T-helper 9 cell (primary cell): ENCODE measurements around the gene C5orf58.

ENCODE experiments used
- DNase-seq: peaks from one replicate; pipeline ENCODE4 v3.0.0-alpha.2; 2020

Gene C5orf58

DNA sequence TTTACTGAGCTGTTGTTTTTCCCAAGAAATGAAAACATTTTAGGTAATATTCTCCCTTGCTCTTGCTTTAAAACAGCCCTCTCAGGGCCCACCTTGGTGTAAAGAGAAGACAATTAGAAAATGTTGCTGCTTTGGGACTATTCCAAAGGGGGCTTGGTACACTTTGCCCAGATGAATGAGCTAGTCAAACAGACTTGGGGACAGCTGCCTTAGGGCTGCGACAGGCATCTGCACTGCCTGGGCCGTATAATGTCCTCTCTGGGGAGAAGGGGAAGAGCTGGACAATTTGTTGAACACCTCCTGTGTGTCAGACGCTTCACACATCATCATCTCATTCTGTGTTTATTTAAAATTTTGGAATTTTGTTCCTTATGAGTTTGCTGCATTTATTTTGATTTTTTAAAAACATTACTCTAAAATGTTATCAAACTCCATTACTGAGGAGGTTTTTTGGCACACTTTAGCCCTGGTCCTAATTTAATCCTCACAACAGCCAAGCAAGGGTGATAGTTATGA lies 28.8 kb downstream of the C5orf58 start:
- DNase-seq: no peak

DNA sequence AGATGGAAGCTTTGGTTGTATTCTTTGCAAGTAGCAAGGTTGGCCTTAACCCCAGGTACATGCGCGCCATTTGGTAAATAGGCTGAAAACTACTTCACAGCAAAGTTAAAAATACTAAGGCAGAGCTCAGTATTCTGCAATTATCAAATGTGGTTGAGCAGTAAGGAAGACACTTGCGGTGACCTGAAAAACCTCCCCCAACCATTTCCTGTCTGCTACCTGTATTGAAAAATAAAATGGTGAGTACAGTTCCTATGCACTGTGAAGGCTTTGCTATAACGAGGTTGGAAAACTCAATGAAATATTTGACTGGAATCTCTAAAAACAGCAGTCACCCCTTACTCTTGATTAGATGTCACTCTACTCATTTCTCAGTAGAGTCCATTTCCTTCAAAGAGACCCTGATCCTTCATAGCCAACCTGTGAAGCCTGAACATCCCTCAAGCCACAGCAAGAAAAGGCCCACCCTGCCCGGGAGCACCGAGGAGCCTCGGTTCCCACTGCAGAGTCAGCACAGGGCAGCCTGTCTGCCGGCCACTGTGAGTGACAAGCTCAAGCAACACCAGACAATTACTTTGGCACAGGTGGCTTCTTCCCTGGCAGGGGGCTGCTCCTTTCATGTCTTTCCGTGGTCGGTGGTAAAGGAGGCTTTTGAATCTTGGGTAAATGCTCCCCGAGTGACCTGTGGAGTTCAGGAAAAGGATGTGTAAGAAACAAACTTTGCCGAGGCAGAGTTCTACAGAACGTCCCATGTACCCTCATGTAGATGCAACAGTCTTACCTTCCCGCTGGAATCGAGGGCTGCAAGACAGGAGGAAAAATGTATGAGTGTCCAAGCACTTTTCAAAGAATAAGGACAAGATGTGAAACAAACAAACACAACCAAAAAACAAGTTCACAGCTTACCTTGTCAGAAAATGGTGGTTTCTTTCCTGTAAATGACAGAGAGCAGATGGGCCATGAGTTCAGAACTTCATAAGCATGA lies 29.6 kb downstream of the C5orf58 start:
- DNase-seq: peak; percentile 42

DNA sequence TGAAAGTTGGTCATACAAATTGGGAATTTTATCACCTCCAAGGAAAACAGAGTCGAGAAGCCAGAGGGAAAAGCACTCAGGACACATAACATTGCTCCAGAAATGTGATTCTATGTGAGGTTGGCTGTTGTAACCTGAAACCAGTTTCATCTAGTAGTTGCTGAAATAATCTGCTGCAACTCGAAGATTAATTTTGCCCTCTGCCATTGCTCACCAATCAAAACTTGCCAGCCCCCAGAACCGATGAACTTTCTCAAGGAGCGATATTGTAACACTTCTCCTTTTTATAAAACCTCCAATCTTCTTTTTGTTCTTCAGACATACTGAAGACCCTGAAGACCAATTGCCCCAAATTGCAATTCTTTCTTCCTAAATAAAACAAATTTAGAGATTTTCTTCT lies 31.1 kb downstream of the C5orf58 start:
- DNase-seq: no peak

DNA sequence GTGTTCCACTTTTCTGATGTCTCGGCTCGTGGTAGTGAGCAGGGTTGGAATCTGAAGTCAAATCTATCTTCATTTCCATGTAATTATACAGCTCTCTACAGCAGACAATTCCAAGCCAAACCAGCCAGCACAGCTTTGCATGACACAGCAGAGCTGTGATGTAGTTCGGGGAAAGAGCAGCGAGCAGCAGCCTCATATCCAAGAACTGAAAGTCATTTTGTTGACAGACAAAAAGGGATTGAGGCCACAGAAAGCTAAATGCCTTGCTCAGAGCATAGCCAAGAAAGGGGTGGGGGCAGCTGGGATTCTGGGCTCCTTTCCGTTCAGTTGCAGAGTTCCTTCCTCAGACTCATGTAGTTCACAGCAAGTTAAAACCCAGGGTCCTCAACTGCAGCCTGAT lies 32.7 kb downstream of the C5orf58 start:
- no peak for DNase-seq

DNA sequence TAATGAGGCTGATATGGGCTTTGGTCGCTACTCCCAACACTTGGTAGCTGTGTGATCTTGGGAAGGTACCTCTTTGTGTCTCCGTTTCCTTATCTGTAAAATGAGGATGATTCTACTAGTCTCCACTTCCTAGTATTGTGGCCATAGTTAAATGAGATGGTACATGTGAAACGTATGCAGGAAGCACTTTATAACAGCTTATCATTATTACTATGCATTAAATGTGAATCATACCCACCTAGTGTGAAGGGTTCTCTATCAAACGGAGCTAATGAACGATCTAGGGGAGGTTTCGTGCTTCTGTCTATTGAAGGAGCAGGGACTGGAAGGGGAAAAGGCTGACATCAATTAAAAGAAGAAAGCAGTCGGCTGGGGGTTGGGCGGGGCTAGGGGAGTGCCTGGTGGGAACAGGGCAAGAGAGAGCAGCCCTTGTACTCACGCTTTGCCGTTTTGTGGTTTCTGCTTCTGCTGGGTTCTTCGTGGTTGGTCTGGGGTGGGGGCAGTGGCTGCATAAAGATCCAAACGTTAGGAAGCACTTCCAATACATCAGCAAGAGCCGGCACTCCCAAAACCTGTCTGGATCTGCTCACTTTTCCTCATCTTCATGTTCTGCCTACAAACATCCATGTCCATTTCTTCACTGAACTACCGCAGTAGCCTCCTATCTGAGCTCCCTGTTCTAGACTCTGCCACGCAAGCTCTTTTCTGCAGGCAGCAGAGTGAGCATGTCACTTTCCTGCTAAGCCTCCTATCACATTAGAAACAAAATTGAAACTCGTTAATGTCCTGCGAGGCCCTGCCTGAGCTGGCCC lies 34.0 kb downstream of the C5orf58 start:
- DNase-seq: peak; percentile 54

DNA sequence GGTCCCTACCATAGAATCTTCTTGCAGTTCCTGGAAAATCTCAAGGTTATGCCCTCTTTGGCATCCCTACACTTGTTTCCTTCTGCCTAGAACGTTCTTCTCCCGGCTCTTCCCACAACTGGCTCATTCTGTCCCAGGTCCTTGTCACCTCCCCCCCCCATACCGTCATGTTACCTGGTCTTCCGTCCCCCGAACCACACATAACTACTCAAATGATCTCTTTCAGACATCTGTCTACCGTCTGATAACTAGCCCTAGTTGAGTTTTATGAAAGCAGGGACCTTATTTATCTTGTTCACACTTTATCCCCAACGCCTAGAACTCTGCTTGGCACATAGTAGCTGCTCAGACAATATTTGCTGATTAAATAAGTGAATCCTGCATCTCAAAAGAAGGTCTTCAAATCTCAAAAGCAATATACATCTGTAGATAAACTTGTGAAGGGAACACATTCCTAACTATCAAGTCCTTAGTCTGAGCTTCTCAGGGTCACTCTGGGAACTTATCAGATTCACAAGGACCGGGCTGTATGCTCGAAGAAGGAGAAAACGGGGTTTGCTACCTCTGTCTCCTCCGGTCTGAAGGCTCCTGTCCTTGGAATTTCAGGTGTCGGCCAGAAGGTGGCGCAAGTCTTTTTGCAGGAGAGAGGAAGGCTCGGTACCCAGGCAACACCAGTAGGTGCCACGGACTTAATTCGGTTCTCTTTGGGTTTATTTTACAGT lies 34.8 kb downstream of the C5orf58 start:
- DNase-seq: peak; percentile 81

DNA sequence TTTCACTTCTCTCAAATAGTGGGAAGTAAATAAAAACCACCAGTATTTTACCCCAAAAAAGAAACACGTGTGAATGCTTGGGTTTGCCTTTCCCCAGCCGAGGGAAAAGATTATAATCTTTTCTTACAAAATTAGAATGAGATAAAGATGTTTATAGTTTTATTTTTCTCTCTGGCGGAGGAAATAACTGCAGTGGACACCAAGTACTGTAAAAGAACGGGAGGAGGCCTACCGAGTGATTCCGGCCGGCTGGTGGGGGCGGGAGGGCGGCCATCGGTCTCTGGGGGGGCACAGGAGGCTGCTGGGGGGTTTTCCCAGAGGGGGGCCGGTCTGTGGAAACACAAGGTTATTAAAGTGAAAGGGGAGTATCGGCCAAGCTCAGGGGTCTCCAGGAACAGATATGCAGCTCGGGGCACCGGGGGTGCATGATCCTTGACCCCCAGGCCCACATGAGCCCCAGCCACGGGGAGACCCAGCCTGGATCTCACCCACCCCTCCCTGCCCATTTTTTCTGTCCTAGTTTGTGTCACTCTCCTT lies 35.4 kb downstream of the C5orf58 start:
- DNase-seq: no peak

DNA sequence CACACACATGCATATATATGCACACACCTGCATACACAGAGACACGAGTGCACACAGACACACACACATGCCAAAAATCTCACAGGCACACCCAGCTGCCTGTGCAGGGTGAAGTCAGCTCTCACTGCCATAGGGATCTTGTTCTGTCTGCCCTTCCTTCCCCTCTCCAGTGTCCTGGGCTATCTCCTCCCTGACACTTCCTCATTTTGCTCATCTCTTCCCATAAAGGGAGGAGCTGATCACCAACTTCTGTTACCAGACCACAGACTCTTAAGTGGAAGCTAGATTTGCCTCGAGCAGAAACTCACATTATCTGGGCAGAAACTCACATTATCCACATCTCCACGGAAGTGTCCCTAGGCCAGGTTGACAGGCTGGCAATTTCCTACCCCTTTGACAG lies 36.1 kb downstream of the C5orf58 start:
- DNase-seq: no peak

DNA sequence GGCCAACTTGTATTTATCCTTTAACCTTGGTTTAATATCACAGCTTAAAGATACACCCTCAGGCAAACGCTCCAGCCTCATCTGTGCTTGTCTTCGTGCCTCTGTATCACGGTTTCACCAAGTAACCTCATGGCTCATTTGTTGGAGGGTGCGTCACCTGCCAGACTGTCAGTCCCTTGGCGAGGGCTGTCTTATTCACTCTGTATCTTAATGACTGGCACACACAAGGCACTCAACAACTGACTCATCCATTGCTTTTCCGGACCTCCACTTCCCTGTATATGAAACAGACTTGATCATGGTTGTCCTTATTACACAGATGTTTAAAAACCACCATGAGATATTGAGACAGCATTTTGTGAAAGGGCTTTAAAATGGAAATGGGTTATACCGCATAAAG lies 36.8 kb downstream of the C5orf58 start:
- DNase-seq: no peak

DNA sequence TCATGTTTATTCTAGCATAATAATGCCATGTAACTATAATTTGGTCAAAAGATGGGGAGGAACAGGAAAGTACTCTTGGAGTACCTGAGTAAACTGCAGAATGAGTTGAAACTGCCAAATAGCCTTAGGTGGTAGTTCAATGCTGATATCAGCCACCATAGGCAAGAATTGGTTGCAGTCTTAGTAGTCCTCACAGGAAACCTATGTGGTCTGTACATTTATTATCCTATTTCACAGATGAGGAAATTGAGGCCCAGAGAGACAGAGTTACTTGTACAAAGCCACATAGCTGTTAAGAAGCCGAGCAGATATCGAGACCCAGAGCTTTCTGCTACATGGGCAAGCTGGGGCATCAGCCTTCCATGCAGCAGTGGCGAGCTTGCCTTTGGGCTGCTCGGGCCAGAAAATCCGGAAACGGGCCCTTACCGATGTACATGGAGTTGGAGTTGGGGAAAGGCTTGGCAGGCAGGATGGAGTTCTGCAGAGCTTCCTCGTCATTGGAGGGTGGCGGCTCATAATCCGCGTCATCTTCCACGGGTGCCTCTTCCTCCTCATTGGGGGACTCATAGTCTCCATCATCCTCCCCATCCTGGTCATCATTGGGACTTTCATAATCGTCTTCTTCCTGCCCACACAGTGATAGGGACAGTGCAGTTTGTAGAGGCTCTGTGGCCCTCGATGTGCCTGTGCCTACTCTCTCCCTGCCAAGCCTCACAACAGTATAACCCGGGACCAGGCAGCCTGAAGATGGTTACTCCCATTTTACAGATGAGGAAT lies 37.7 kb downstream of the C5orf58 start:
- DNase-seq: no peak

DNA sequence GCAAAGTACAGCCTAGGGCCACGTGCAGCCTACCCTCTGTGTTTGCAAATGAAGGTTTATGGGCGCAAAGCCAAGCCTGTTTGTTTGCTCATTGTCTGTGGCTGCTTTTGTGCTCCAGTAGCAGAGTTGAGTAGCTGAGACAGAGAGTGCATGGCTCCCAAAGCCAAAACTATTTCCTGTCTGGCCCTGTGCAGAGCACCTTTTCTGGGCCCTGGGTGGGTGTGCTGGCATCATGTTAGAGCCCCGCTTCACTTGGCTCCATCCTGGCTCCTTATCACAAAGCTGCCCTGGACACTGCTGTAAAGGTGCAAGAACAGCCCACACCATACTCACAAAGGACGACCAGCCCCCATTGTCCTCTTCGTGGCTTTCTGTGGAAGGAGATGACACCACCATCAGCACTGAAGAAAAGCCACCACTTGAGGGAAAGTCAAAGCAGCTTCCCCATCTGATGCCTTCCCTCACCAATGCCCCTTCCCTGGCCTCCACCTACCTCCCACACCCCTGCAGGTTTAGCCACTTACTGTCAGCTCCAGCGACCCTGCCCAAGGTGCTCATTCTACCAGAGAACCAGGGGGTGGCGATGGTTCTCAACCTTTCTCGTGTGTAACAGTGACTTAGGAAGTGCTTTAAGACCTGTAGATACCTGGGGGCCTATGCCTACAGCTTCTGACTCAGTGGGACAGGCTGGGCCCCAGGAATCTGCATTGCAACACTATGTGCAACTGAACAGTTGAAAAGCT lies 41.4 kb downstream of the C5orf58 start:
- peak; percentile 43 for DNase-seq

DNA sequence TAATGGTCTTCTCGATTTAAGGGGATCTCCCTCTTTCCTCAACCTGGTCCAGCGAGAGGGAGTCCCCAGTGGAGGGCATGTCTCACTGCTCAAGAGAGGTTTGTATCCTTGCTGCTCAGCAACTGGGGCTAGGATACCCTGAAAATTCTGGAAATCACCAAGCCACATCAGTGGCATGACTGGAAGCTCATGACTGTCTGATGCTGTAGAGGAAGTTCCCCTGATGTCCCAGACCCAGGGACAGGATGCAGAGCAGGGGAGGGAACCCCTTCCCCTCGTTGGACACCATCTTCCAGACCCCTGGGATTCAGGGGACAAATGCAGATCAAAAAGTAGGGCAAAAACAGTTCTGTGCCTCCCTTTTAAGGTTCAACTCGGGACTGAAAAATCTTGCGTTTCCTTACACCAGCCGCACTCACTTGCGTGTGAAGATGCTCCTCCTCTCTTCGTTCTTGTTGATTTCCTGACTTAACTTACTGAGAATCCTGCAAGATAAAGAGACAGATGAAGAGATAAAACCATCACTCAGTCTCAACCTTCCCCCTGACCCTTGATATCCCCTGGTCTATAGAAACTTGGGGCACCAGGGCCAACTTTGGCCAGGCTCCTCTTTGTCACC lies 42.7 kb downstream of the C5orf58 start:
- peak; percentile 53 for DNase-seq

DNA sequence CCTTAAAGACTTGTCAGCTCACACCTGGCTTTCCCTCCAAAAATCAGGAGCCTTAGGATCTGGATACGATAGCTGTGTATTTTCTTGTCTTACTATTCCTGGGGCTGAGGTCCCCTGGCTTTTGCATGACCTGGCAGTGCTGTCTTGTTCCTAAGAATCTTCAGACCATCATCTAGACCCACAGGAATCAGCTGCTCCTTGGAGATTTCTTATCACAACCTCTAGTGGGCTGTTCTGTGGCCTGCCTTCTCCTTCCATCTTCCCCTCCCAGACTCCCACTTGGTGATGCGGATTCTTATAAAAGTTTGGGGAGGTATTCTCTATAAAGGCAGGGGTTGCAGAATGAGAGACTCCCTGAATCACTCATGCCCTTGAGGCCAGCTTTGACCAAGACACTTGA lies 43.4 kb downstream of the C5orf58 start:
- DNase-seq: no peak

DNA sequence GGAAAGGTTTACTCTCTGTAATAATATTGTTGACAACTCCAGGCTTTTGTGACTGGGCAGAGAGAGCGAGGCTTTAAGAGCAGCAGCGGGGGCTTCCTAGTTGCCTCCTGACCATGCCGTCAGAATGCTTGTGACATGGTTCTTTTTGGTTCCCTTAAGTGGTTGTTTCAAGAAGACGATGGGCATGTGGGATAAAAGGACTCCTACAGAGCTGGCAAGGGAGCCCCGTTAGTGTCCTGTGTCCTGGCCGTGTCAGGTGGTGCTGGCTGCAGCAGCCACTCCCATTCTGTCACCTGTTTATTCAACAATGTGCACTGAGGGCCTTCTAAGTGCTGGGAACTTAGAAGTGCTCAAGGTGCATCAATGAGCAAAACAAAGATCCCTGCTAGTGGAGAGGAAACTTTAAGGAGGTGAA lies 45.1 kb downstream of the C5orf58 start:
- DNase-seq: no peak

DNA sequence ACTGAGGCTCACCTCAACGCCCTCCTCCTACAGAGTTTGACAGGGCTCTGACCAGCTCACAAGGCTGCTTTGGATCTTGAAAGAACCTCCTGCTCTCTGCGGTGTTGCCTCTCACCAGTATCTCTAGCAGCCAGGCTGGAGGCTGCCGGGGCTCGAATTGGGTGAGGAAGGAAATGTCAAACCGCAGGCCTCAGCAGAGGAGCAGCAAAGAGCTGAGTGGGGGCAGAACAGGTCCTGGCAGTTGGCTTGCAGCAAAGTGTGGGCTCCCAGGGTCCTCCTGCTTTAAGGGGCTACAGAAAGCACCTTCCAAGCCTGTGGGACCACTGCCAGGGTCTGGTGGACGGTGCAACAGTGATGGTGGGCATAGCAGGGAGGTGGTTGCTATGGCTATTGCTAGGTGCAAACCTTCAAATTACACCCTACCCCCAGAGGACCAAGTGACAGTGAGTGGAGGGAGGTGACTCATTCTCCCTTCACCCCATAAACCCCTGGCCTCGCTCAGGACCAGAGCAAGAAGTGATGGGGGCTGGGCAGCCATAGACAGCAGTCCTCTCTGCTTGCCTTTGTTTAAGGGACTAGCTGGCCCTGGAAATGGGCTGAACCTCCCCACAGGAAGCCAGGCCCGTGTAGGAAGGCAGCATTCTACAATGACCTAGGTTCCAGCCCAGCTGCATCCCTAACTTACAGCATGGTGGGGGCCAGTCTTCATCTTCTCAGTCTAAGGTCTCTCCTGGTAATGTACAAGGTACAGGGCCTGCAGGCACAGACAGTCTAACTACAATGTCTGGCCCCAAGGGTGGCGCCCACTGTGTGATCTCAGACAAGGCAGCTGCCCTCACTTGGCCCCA lies 46.0 kb downstream of the C5orf58 start:
- DNase-seq: peak; percentile 73

DNA sequence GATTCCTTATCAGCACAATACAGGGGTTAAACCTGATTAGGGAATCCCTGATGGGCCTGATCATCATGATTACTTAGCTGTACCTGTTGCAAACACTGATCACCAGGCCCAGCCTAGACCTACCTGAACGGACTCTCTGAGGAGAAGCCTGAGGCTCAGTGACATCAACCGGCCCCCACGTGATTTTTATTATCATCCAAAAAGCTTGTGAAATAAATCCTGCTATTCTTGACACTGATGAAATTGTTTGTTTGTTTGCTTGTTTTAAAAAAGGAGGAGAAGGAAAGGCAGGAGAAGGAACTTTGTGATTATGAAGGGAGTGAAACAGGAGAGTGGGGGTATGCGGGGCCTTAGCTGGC lies 46.7 kb downstream of the C5orf58 start:
- no peak for DNase-seq

DNA sequence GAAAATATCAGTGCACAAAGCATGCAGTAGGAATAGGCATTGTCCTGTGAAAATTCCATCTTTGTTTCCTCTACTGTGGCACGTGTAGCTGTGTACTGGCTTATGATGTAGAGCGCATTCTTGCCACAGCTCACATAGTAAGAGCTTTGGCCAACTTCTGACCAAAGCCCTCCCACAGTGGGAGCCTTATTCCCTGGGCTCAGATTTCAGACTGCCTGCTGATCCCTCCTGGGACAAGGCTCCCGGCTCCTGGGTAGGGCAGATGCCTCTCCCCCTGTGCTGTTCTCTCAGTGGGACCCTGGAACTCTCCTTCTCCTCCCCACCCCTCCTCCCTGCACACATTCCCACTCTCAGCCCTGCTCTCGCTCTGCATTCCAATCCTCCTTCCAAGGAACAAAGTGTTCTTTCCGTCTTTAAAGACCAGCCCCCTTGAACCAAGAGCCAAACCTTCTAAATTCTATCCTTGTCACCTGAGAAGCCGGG lies 47.3 kb downstream of the C5orf58 start:
- DNase-seq: no peak

DNA sequence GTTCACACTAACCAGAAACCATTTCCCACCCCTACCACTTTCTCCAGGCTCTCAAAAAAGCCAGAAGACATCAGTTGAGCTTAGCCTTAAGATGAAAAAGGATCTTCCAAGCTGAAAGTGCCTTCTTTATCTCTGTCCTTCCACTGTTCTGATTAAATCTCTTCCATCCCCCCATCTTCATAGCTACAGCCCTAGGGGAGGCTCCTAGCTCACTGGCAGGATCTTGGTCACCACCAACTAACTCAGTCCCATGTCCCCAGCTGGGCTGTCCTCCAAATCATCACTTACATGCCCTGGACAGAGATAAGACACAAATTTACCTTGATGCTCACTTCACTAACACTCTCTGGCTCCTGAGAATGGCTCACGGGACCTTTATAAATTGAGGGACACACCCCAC lies 50.5 kb downstream of the C5orf58 start:
- DNase-seq: no peak

DNA sequence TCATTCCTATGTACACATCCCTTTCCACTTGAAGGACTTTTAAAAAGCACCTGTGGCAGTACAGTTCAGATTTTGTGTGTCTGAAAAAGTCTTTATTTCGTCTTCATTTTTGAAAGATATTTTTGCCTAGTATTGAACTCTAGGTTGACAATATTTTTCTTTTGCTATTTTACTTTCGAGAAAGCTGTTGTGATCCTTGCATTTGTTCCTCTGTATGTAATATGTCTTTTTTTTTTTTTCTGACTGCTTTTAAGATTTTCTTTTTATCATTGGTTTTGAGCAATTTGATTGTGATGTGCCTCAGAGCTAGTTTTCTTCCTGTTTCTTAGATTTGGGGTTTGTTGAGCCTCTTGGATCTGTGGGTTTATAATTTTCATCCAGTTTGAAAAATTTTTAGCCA lies 51.4 kb downstream of the C5orf58 start:
- no peak for DNase-seq

DNA sequence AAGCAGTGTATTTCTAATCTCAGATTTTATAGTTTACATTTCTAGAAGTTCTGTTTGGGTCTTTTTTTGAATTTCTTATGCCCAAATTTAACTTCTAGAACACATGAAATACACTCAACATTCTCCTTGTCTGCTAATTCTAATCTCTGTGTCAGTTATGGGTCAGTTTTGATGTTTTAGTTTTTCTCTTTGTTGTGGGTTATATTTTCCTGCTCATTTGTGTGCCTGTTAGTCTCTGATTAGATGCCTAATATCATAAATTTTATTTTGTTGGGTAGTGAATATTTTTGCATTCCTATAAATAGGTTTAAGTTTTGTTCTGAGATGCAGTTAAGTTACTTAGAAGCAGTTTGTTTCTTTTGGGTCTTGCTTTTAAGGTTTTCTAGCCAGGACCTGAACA lies 52.4 kb downstream of the C5orf58 start:
- DNase-seq: no peak
